Suprapubic skin (tissue), 4 donors: ENCODE measurements around the gene AP2B1.

Experiments used
- CTCF ChIP-seq, 2 donors: fragments of 200-600 bp in 1 of 2; fragments of 450-650 bp in 1 of 2; sonication (generic) in 1 of 2; IDR thresholded peaks; one replicate each; pipeline ENCODE4 v1.5.1; 2016 to 2019; ENCODE audit warnings: antibody characterized with exemption in 2 of 2, mild to moderate bottlenecking in 1 of 2, moderate library complexity in 1 of 2
- EP300 ChIP-seq: sonication (generic); formaldehyde crosslinking; IDR thresholded peaks from one replicate; pipeline ENCODE4 v1.6.1; 2017; ENCODE audit warnings: antibody characterized with exemption
- POLR2A ChIP-seq, 2 donors: fragments of 450-650 bp; IDR thresholded peaks; one replicate each; pipeline ENCODE4 v1.6.1; 2017; ENCODE audit warnings: antibody characterized with exemption in 2 of 2, mild to moderate bottlenecking in 2 of 2, moderate library complexity in 2 of 2
- POLR2AphosphoS5 ChIP-seq, 3 donors: sonication (generic); formaldehyde crosslinking; IDR thresholded peaks; one replicate each; pipeline ENCODE4 v1.6.1; 2017; ENCODE audit warnings: antibody characterized with exemption in 3 of 3

- TF ChIP-seq POLR2A (IDR thresholded peaks at IDR 0.05), result no peak
- TF ChIP-seq CTCF (IDR thresholded peaks at IDR 0.05), result no peak
- TF ChIP-seq POLR2AphosphoS5 (IDR thresholded peaks at IDR 0.05), result no peak
- no peak for TF ChIP-seq EP300
Measured at GRCh38 chr17:35609831-35610230, 22.7 kb downstream of the AP2B1 start.
